ENCODE results near the gene ATP11B.

ATP11B gene

GRCh38 chr3:182954553-182955235 lies 161.4 kb downstream of the ATP11B start:
- DNase-seq (ENCODE audit: low read depth, low spot score): no peak

- no peak for DNase-seq (ENCODE audit: low read depth, low spot score)
Observed at GRCh38 chr3:182957226-182957625, 163.9 kb downstream of the ATP11B start.

GRCh38 chr3:182957676-182958266 lies 164.5 kb downstream of the ATP11B start:
- no peak for DNase-seq (ENCODE audit: low read depth, low spot score)

- peak; percentile 49 for DNase-seq (ENCODE audit: low read depth, low spot score)
Observed at GRCh38 chr3:182959474-182960350, 166.4 kb downstream of the ATP11B start.

GRCh38 chr3:182962166-182962565 lies 168.9 kb downstream of the ATP11B start:
- DNase-seq (ENCODE audit: low read depth, low spot score): no peak

- DNase-seq (ENCODE audit: low read depth, low spot score): no peak
Observed at GRCh38 chr3:182964179-182964578, 170.9 kb downstream of the ATP11B start.

- no peak for DNase-seq (ENCODE audit: low read depth, low spot score)
Observed at GRCh38 chr3:182965861-182966366, 172.6 kb downstream of the ATP11B start.

- no peak for DNase-seq (ENCODE audit: low read depth, low spot score)
Observed at GRCh38 chr3:182967218-182968204, 174.2 kb downstream of the ATP11B start.

- DNase-seq (ENCODE audit: low read depth, low spot score): no peak
Observed at GRCh38 chr3:182969277-182969676, 176.0 kb downstream of the ATP11B start.

- DNase-seq (ENCODE audit: low read depth, low spot score): no peak
Observed at GRCh38 chr3:182969853-182970252, 176.5 kb downstream of the ATP11B start.

- no peak for DNase-seq (ENCODE audit: low read depth, low spot score)
Observed at GRCh38 chr3:182970811-182971418, 177.6 kb downstream of the ATP11B start.

Data from ELF-1 (cell line).